A549 (cell line): ENCODE data around the gene CADPS2. TPM values are rescaled to one million over a fixed set of nuclear protein-coding genes. Genes with fewer than 3 reads are reported as not detected.

ENCODE experiments used
- ATAC-seq, 2 experiments: fragments of 200-7000 bp in 1 of 2; fragments of >200 bp in 1 of 2; cut with Nextera tagmentation in 1 of 2; cut with Tn5 transposase in 1 of 2; 3 replicates each; pipeline versions ENCODE4 v1.8.0 to v1.9.1; 2018 to 2020; ENCODE audit warnings: mild to moderate bottlenecking in 1 of 2, moderate library complexity in 1 of 2
- CTCF ChIA-PET: fragments of 300-600 bp; sonication (Branson Sonifier 250); formaldehyde crosslinking; extraction: SDS; loops from one replicate; lab custom pipeline; 2021; ENCODE audit warnings: antibody characterized with exemption, inconsistent platforms; lab: Yijun Ruan, JAX
- POLR2A ChIA-PET: fragments of 350-600 bp; formaldehyde crosslinking; extraction: SDS; loops from one replicate; lab custom pipeline; 2021; ENCODE audit warnings: antibody characterized with exemption, inconsistent platforms; lab: Yijun Ruan, JAX
- DNase-seq, 2 experiments: peaks; one replicate each; pipeline versions ENCODE4 v3.0.0 to v3.0.0-alpha.2; 2011 to 2016; ENCODE audit warnings: low read depth in 1 of 2, low spot score in 1 of 2
- FAIRE-seq: peaks from 2 replicates; lab custom pipeline; 2011; peaks lifted over from hg19 to GRCh38; lab: Jason Lieb, UNC
- H3K27ac ChIP-seq, 2 experiments: fragments of >200 bp; sonication (Bioruptor Twin); formaldehyde crosslinking; 3 replicates each; pipeline ENCODE4 v1.5.1; 2016 to 2017
- H3K4me1 ChIP-seq: fragments of >200 bp; sonication (Bioruptor Twin); formaldehyde crosslinking; 3 replicates; pipeline ENCODE4 v1.6.1; 2016
- H3K4me2 ChIP-seq: fragments of >200 bp; sonication (Bioruptor Twin); formaldehyde crosslinking; 3 replicates; pipeline ENCODE4 v1.6.1; 2016
- H3K4me3 ChIP-seq: fragments of >200 bp; sonication (Bioruptor Twin); formaldehyde crosslinking; 3 replicates; pipeline ENCODE4 v1.5.1; 2016
- H3K9me3 ChIP-seq: fragments of >200 bp; sonication (Bioruptor Twin); formaldehyde crosslinking; 3 replicates; pipeline ENCODE4 v1.6.1; 2016
- ATOH8 ChIP-seq: fragments of 250-450 bp; sonication (Bioruptor Pico); IDR thresholded peaks from 2 replicates; pipeline ENCODE4 v1.5.0; 2020; ENCODE audit warnings: low read depth, mild to moderate bottlenecking, moderate library complexity
- BHLHE40 ChIP-seq: IDR thresholded peaks from 2 replicates; pipeline ENCODE4 v1.6.1; 2012; ENCODE audit warnings: low read depth, low read length, inconsistent platforms
- CBX8 ChIP-seq: fragments of 200-600 bp; sonication (generic); IDR thresholded peaks from 2 replicates; pipeline ENCODE4 v1.6.1; 2016
- CEBPB ChIP-seq, 2 experiments: fragments of >200 bp in 1 of 2; sonication (Bioruptor Twin) in 1 of 2; formaldehyde crosslinking in 1 of 2; IDR thresholded peaks; 2 replicates each; pipeline ENCODE4 v1.6.1; 2012 to 2016
- CHD4 ChIP-seq: fragments of 200-600 bp; sonication (generic); IDR thresholded peaks from 2 replicates; pipeline ENCODE4 v1.6.1; 2016; ENCODE audit warnings: antibody characterized with exemption, mild to moderate bottlenecking, borderline replicate concordance
- CTCF ChIP-seq: fragments of >200 bp; sonication (Bioruptor Twin); formaldehyde crosslinking; IDR thresholded peaks from 3 replicates; pipeline ENCODE4 v1.5.1; 2016
- ELK1 ChIP-seq: fragments of 150-350 bp; IDR thresholded peaks from 2 replicates; pipeline ENCODE4 v1.6.1; 2014; ENCODE audit warnings: low read depth, mild to moderate bottlenecking, low read length
- EP300 ChIP-seq, 2 experiments: fragments of >200 bp; sonication (Bioruptor Twin); formaldehyde crosslinking; IDR thresholded peaks; 2 replicates in 1 of 2; 3 replicates in 1 of 2; pipeline ENCODE4 v1.6.1; 2016 to 2017
- FOSL2 ChIP-seq, 2 experiments: fragments of 450-650 bp in 1 of 2; fragments of >200 bp in 1 of 2; sonication (Bioruptor Twin) in 1 of 2; formaldehyde crosslinking; IDR thresholded peaks; 2 replicates each; pipeline versions ENCODE4 v1.5.0 to v1.6.1; 2016 to 2020; ENCODE audit warnings: mild to moderate bottlenecking in 1 of 2, moderate library complexity in 1 of 2
- GATA3 ChIP-seq: IDR thresholded peaks from 2 replicates; pipeline ENCODE4 v1.6.1; 2012; ENCODE audit warnings: borderline replicate concordance
- HDAC2 ChIP-seq: fragments of 200-600 bp; sonication (generic); IDR thresholded peaks from 2 replicates; pipeline ENCODE4 v1.6.1; 2016
- HOXA7 ChIP-seq: fragments of 250-450 bp; sonication (Bioruptor Pico); IDR thresholded peaks from 2 replicates; pipeline ENCODE4 v1.5.0; 2020; ENCODE audit warnings: mild to moderate bottlenecking, moderate library complexity
- HOXB5 ChIP-seq: fragments of 250-450 bp; sonication (Bioruptor Pico); IDR thresholded peaks from 2 replicates; pipeline ENCODE4 v1.5.0; 2020; ENCODE audit warnings: mild to moderate bottlenecking, moderate library complexity
- MAFK ChIP-seq: fragments of 450-650 bp; IDR thresholded peaks from 2 replicates; pipeline ENCODE4 v1.6.1; 2014; ENCODE audit not compliant: partially characterized antibody
- MAZ ChIP-seq: fragments of 150-350 bp; IDR thresholded peaks from 2 replicates; pipeline ENCODE4 v1.6.1; 2014; ENCODE audit warnings: antibody characterized with exemption, low read depth, low read length, borderline replicate concordance
- MYC ChIP-seq: IDR thresholded peaks from 2 replicates; pipeline ENCODE4 v1.6.1; 2012; ENCODE audit warnings: mild to moderate bottlenecking, inconsistent platforms, low read length, improper control_type of control experiment, borderline replicate concordance
- NR3C1 ChIP-seq: fragments of >200 bp; sonication (Bioruptor Twin); formaldehyde crosslinking; IDR thresholded peaks from 3 replicates; pipeline ENCODE4 v1.6.1; 2017
- RARB ChIP-seq: fragments of 250-450 bp; sonication (Bioruptor Pico); IDR thresholded peaks from 2 replicates; pipeline ENCODE4 v1.8.0; 2021; ENCODE audit warnings: mild to moderate bottlenecking, moderate library complexity
- REST ChIP-seq: fragments of 200-600 bp; sonication (generic); IDR thresholded peaks from 2 replicates; pipeline ENCODE4 v1.6.1; 2016; ENCODE audit warnings: antibody characterized with exemption, mild to moderate bottlenecking, moderate library complexity
- SREBF2 ChIP-seq: fragments of 450-650 bp; IDR thresholded peaks from 2 replicates; pipeline ENCODE4 v1.6.1; 2014; ENCODE audit warnings: mild to moderate bottlenecking, moderate library complexity
- TFCP2L1 ChIP-seq: fragments of 250-450 bp; sonication (Bioruptor Pico); IDR thresholded peaks from 2 replicates; pipeline ENCODE4 v1.5.0; 2021; ENCODE audit warnings: mild to moderate bottlenecking
- TP53 ChIP-seq: fragments of 250-450 bp; sonication (Bioruptor Pico); IDR thresholded peaks from 2 replicates; pipeline ENCODE4 v1.5.0; 2021; ENCODE audit warnings: mild to moderate bottlenecking, moderate library complexity
- ZFP36 ChIP-seq: fragments of 450-650 bp; IDR thresholded peaks from 2 replicates; pipeline ENCODE4 v1.6.1; 2014; ENCODE audit warnings: borderline replicate concordance; ENCODE audit not compliant: partially characterized antibody
- WGBS: methylation state at CpG from one replicate; pipeline ENCODE4 v1.1.6; 2017; ENCODE audit errors: missing lambda C conversion rate; 5-methylcytosine and 5-hydroxymethylcytosine counted together
- polyA plus RNA-seq, 4 experiments: library from polyadenylated mRNA; depleted of rRNA in 3 of 4; stranded (reverse); fragments of >200 nt; fragmentation: RNase III in 1 of 4; extraction: RNeasy Plus Mini Kit Qiagen cat#74134 plus additional on column Dnase treatment in 1 of 4; gene quantifications; 2 replicates in 3 of 4; 3 replicates in 1 of 4; pipeline ENCODE4 v1.2.3, GENCODE V29; 2011 to 2017
- TF ChIP-seq, protein P1 (sequence below): IDR thresholded peaks from 2 replicates; pipeline ENCODE4 v1.6.1; 2012
- TF ChIP-seq, protein P2 (sequence below): fragments of 450-650 bp; IDR thresholded peaks from 2 replicates; pipeline ENCODE4 v1.6.1; 2014; ENCODE audit warnings: antibody characterized with exemption
- TF ChIP-seq, protein P3 (sequence below): IDR thresholded peaks from 2 replicates; pipeline ENCODE4 v1.6.1; 2012

Gene CADPS2
- polyA plus RNA-seq, 2 of the 4 experiments (the other 2 are of a cell fraction), result 0.04 to 0.10 TPM

DNA sequence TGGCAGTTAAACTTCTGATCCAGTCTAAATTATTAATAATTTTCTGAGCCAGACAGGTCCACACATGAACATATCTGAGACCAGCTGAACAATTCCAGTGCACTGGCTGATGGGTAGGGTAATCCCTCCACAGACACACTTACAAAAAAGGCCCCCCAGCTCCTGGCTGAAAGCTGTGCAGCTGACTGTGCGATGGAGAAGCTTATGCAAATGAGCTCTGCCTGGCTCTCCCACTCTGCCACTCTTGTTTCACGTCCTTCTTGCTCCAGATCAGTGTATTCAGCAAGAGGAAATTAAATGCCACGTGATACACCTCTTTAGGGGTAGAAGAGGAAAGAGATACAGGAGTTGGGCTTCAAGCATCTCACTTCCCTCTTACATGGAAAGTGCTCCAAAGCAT is 505.3 kb downstream of the CADPS2 start:
- WGBS, result 1% methylated on average over 3 of the region's 3 CpGs
- CTCF ChIA-PET, result no interaction called here
- ATAC-seq, result no peak

DNA sequence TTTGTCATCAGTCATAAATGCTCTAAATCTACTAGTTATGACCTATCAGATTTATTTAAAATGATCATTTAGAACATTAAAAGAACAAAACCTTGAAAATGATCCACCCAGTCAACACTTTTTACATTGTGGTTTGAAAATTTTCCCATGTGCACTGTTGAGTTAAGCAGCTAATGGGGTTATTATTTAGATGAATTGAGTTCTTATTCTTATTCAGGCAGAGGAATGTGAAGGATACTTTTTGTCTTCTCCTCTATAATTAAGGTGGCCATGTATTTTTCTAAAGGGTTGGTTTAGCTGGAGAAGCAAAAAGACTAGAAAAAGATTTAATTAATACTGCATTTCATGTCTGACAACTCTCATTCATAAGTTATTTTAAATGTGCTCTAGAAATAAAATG is 506.8 kb downstream of the CADPS2 start:
- TF ChIP-seq MAFK (no peak), ATOH8 (CRISPR knock-in tag) (no peak), CTCF (no peak), SREBF2 (no peak), HDAC2 (no peak), ELK1 (no peak), ZFP36 (no peak), RARB (CRISPR knock-in tag) (no peak)
- TF ChIP-seq, protein P1, sequence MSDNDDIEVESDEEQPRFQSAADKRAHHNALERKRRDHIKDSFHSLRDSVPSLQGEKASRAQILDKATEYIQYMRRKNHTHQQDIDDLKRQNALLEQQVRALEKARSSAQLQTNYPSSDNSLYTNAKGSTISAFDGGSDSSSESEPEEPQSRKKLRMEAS, result no peak
- ChIA-PET POLR2A (no interaction called here), CTCF (no interaction called here)
- DNase-seq (no peak), ATAC-seq (no peak), FAIRE-seq (no peak)
- Histone ChIP-seq H3K4me1 (no peaks in the 10 kb centered on the region), H3K27ac (no peak overlapping the region), H3K9me3 (no peaks in the 10 kb centered on the region), H3K4me2 (no peak overlapping the region), H3K4me3 (no peak overlapping the region)

More for the DNA sequence above, 505.3 kb downstream of the CADPS2 start:
- POLR2A ChIA-PET, result no interaction called here
- TF ChIP-seq HOXA7 (CRISPR knock-in tag), result no peak
- TF ChIP-seq GATA3, result no peak
- no peak for TF ChIP-seq REST
- TF ChIP-seq CBX8, result no peak
- no peak for TF ChIP-seq MYC
- TF ChIP-seq, protein P2, sequence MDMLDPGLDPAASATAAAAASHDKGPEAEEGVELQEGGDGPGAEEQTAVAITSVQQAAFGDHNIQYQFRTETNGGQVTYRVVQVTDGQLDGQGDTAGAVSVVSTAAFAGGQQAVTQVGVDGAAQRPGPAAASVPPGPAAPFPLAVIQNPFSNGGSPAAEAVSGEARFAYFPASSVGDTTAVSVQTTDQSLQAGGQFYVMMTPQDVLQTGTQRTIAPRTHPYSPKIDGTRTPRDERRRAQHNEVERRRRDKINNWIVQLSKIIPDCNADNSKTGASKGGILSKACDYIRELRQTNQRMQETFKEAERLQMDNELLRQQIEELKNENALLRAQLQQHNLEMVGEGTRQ, result no peak
- no peak for TF ChIP-seq EP300 (IDR thresholded peaks at IDR 0.05)
- no peak for TF ChIP-seq CEBPB (IDR thresholded peaks at IDR 0.05)
- TF ChIP-seq HOXB5 (CRISPR knock-in tag), result no peak
- TF ChIP-seq NR3C1, result no peak
- TF ChIP-seq HDAC2, result no peak
- no peak for TF ChIP-seq ATOH8 (CRISPR knock-in tag)
- TF ChIP-seq, protein P3, sequence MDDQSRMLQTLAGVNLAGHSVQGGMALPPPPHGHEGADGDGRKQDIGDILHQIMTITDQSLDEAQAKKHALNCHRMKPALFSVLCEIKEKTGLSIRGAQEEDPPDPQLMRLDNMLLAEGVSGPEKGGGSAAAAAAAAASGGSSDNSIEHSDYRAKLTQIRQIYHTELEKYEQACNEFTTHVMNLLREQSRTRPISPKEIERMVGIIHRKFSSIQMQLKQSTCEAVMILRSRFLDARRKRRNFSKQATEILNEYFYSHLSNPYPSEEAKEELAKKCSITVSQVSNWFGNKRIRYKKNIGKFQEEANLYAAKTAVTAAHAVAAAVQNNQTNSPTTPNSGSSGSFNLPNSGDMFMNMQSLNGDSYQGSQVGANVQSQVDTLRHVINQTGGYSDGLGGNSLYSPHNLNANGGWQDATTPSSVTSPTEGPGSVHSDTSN, result no peak
- TF ChIP-seq MAZ, result no peak
- no peak for TF ChIP-seq CHD4
- TF ChIP-seq RARB (CRISPR knock-in tag), result no peak
- no peak for TF ChIP-seq BHLHE40
- TF ChIP-seq TFCP2L1 (CRISPR knock-in tag), result no peak
- no peak for TF ChIP-seq FOSL2 (IDR thresholded peaks at IDR 0.05)
- TF ChIP-seq FOSL2 (CRISPR knock-in tag; IDR thresholded peaks at IDR 0.05), result no peak
- no peak for TF ChIP-seq TP53 (CRISPR knock-in tag)
- TF ChIP-seq, all 56 proteins: peak for 0
- Histone ChIP-seq H3K27ac (no peak overlapping the region), H3K4me1 (no peaks in the 10 kb centered on the region), H3K4me3 (no peak overlapping the region), H3K4me2 (no peak overlapping the region), H3K9me3 (no peaks in the 10 kb centered on the region)
- FAIRE-seq, result no peak
- DNase-seq, result no peak
